Endodermal cell (in vitro differentiated cells): ENCODE data around the gene SMAD7. TPM values are rescaled to one million over a fixed set of nuclear protein-coding genes. Genes with fewer than 3 reads are reported as not detected.
A peak's percentile ranks its signal among the peaks of the same experiment; 100 is the strongest.

Experiments
- DNase-seq: peaks from one replicate; pipeline ENCODE4 v3.0.0-alpha.2; 2017
- H3K27ac ChIP-seq: 2 replicates; pipeline ENCODE4 v1.5.1; 2013; ENCODE audit warnings: mild to moderate bottlenecking, low read depth, low read length, moderate library complexity
- H3K27me3 ChIP-seq: 2 replicates; pipeline ENCODE4 v1.6.1; 2013; ENCODE audit warnings: mild to moderate bottlenecking, low read length, moderate library complexity; ENCODE audit not compliant: insufficient read depth, control insufficient read depth, poor library complexity, severe bottlenecking
- H3K36me3 ChIP-seq: 2 replicates; pipeline ENCODE4 v1.7.0; 2013; ENCODE audit warnings: mild to moderate bottlenecking, low read length, moderate library complexity; ENCODE audit not compliant: control insufficient read depth, insufficient read depth
- H3K4me1 ChIP-seq: one replicate; pipeline ENCODE4 v1.7.0; 2013; ENCODE audit warnings: low read length; ENCODE audit not compliant: control insufficient read depth, insufficient read depth
- H3K4me3 ChIP-seq: 2 replicates; pipeline ENCODE4 v1.5.1; 2013; ENCODE audit warnings: mild to moderate bottlenecking, low read length, moderate library complexity
- H3K9ac ChIP-seq: 2 replicates; pipeline ENCODE4 v1.6.1; 2013; ENCODE audit warnings: mild to moderate bottlenecking, low read length, moderate library complexity; ENCODE audit not compliant: poor library complexity, severe bottlenecking; ENCODE audit errors: extremely low read depth
- H3K9me3 ChIP-seq: 2 replicates; pipeline ENCODE4 v1.6.1; 2013; ENCODE audit warnings: mild to moderate bottlenecking, low read length, moderate library complexity; ENCODE audit not compliant: control insufficient read depth
- H3K27ac Mint-ChIP-seq: 2 replicates; pipeline ENCODE4 v1.8.0; 2020; ENCODE audit warnings: mixed read lengths
- H3K27me3 Mint-ChIP-seq: 2 replicates; pipeline ENCODE4 v1.8.0; 2021; ENCODE audit warnings: mild to moderate bottlenecking, mixed read lengths; ENCODE audit not compliant: insufficient read depth
- H3K36me3 Mint-ChIP-seq: 2 replicates; pipeline ENCODE4 v1.8.0; 2020; ENCODE audit warnings: low read depth, mixed read lengths
- H3K4me1 Mint-ChIP-seq: 2 replicates; pipeline ENCODE4 v1.8.0; 2020; ENCODE audit warnings: mixed read lengths
- H3K4me3 Mint-ChIP-seq: 2 replicates; pipeline ENCODE4 v1.8.0; 2020; ENCODE audit warnings: mild to moderate bottlenecking, moderate library complexity, mixed read lengths
- H3K9me3 Mint-ChIP-seq: 2 replicates; pipeline ENCODE4 v1.8.0; 2020; ENCODE audit warnings: mild to moderate bottlenecking, mixed read lengths
- WGBS, 2 experiments: methylation state at CpG; one replicate each; pipeline versions ENCODE4 v1.1.5 to v1.1.7; 2013; ENCODE audit warnings: missing lambda C conversion rate in 2 of 2, mixed read lengths in 1 of 2; ENCODE audit not compliant: insufficient coverage in 1 of 2, insufficient read length in 1 of 2; 5-methylcytosine and 5-hydroxymethylcytosine counted together
- total RNA-seq, 2 donors: library from RNA; stranded (reverse); fragmentation: NEBNext Ultra II Directional in 1 of 2; extraction: Animal tissue kit (Norgen Biotek cat#: 25700) in 1 of 2; gene quantifications; 2 replicates in 1 of 2; 3 replicates in 1 of 2; pipeline ENCODE4 v1.2.1, GENCODE V29; 2021
- TF ChIP-seq, protein P1 (sequence below): fragments of 200-600 bp; sonication (generic); conservative IDR thresholded peaks from 2 replicates; pipeline ENCODE4 v1.5.0; 2021; ENCODE audit warnings: antibody characterized with exemption, mild to moderate bottlenecking

Gene SMAD7
- total RNA-seq, 2 donors from 2014 or later, result 52.4 to 67.4 TPM

DNA sequence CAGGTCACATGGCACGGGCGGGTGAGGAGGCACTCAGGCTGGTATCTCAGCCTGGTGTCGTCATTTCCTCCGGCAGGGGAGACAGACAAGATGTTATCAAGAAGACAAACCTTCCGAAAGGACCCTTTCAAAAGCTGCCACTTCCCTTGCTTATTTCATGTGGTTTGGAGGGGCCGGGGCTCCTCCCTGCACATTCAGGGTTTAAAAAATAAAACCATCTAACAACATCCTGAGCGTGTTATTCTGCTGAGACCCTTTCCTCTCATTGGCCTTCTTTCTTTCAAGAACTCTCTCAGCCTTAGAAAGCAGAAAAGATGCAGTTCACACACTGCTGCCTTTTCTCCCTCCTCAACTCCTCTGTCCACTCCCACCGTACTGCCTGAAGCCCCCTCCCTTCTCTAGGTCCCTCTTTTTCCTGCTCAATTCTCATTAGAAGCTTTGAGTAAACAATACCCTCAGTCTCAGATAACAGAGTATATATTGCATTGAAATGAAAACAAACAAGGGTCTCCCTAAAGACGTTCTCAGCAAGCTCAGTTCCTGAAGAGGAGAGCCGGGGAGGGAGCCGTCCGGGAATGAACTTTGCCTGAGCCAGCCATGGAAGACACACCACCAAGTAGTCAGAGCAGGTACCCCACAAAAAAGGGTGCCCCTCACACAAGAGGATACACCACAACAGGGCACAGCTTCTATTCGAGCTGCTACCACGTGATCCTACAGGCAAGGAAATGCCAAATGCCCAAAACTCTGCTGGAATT is 9.7 kb downstream of the SMAD7 start:
- Mint-ChIP-seq H3K9me3 (no peaks in the 10 kb centered on the region), H3K27ac (peak overlapping the region; percentile 64), H3K36me3 (peaks cover 83% of the 10 kb centered on the region), H3K4me3 (peak overlapping the region; percentile 99), H3K27me3 (no peaks in the 10 kb centered on the region), H3K4me1 (peaks cover 84% of the 10 kb centered on the region)
- H3K36me3 ChIP-seq, result peaks cover 90% of the 10 kb centered on the region
- H3K4me1 ChIP-seq, result peaks cover 54% of the 10 kb centered on the region
- H3K27ac ChIP-seq, result peak overlapping the region; percentile 12
- WGBS, 2 experiments, result 81 to 87% methylated on average over 11 to 14 of the region's 14 CpGs
- no peak overlapping the region for H3K9ac ChIP-seq
- DNase-seq, result no peak
- H3K4me3 ChIP-seq, result peak overlapping the region; percentile 43
- TF ChIP-seq, protein P1, sequence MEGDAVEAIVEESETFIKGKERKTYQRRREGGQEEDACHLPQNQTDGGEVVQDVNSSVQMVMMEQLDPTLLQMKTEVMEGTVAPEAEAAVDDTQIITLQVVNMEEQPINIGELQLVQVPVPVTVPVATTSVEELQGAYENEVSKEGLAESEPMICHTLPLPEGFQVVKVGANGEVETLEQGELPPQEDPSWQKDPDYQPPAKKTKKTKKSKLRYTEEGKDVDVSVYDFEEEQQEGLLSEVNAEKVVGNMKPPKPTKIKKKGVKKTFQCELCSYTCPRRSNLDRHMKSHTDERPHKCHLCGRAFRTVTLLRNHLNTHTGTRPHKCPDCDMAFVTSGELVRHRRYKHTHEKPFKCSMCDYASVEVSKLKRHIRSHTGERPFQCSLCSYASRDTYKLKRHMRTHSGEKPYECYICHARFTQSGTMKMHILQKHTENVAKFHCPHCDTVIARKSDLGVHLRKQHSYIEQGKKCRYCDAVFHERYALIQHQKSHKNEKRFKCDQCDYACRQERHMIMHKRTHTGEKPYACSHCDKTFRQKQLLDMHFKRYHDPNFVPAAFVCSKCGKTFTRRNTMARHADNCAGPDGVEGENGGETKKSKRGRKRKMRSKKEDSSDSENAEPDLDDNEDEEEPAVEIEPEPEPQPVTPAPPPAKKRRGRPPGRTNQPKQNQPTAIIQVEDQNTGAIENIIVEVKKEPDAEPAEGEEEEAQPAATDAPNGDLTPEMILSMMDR, result no peak
- H3K9me3 ChIP-seq, result no peaks in the 10 kb centered on the region
- H3K27me3 ChIP-seq, result no peaks in the 10 kb centered on the region

DNA sequence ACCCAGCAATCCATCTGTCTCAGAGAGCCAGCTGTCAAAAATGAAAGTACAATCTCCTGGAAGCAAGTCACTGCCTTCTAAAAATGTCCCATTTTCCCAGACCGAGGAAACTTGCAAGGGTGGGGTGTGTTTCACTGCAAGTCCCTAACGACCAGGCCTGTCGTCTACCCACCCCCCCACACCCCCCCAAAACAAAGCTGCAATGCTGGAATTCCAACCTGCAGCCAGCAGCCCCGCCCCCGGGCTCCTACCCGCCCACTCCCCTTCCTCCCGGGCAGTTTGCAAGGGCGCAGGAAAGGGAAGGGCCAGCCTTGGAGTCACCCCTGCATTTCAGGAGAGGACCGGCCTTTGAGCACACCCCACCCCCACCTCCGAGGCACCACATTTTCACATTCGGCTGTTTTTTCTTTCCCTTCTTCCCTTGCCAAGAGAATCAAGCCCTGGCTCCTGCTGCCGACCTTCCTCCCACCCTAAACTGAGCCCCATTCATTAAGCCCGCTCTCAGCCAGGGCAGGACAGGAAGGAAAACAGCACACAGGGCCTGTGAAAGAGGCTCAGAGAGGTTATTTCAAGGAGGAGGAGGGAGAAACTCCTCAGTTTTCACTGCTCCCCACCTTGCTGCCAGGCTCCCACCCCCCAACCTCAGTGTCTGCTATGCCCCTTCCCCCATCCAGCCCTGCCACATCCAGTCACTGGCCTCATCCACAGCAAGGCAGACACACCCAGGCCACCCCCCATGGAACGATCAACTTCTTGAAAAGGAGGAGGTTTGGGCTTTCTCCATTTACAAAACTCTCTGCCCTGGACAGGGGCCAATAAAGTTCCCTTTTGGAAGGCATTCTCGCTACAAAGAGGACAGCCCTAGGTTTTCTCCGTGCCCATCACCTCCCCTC is 11.3 kb downstream of the SMAD7 start:
- peak overlapping the region; percentile 48 for H3K4me3 ChIP-seq
- no peaks in the 10 kb centered on the region for H3K9me3 ChIP-seq
- H3K9ac ChIP-seq, result no peak overlapping the region
- Mint-ChIP-seq H3K27me3 (no peaks in the 10 kb centered on the region), H3K36me3 (peaks cover 81% of the 10 kb centered on the region), H3K9me3 (no peaks in the 10 kb centered on the region), H3K4me3 (peak overlapping the region; percentile 99), H3K27ac (peak overlapping the region; percentile 82), H3K4me1 (peaks cover 81% of the 10 kb centered on the region)
- H3K36me3 ChIP-seq, result peaks cover 86% of the 10 kb centered on the region
- DNase-seq, result no peak
- H3K27me3 ChIP-seq, result no peaks in the 10 kb centered on the region
- H3K4me1 ChIP-seq, result peaks cover 52% of the 10 kb centered on the region
- TF ChIP-seq, protein P1, result no peak
- WGBS, 2 experiments, result 52 to 60% methylated on average over 1 to 16 of the region's 16 CpGs
- peak overlapping the region; percentile 27 for H3K27ac ChIP-seq

DNA sequence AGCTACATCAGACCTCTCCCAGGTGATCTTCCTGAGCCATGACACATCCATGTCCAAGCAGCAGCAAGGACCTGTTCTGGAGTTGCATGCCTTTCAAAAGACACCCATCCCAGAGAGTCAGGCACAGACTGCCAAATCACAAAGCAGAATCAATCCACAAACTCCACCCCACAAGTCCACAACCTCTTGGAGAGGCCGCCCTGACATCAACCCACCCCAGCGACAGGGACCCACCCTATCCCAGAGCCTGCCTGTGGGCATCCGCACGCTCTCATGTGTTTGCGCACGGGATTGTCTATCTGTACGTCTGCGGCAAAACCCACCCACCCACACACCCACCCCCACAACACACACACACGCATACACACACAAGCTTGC is 11.9 kb downstream of the SMAD7 start:
- Histone ChIP-seq H3K27ac (no peak overlapping the region), H3K27me3 (no peaks in the 10 kb centered on the region), H3K36me3 (peaks cover 86% of the 10 kb centered on the region), H3K9ac (no peak overlapping the region), H3K4me1 (peaks cover 52% of the 10 kb centered on the region), H3K4me3 (no peak overlapping the region), H3K9me3 (no peaks in the 10 kb centered on the region)
- TF ChIP-seq, protein P1, result no peak
- 92 to 93% methylated on average over 3 to 9 of the region's 9 CpGs for WGBS, 2 experiments
- Mint-ChIP-seq H3K27me3 (no peaks in the 10 kb centered on the region), H3K27ac (peak overlapping the region; percentile 42), H3K36me3 (peaks cover 78% of the 10 kb centered on the region), H3K4me1 (peaks cover 81% of the 10 kb centered on the region), H3K4me3 (no peak overlapping the region), H3K9me3 (no peaks in the 10 kb centered on the region)
- no peak for DNase-seq
